Rectal smooth muscle tissue (tissue), 1 donor: ENCODE measurements around the gene XPR1.
"Not testable (repeated sequence)": the region's sequence is repeated elsewhere in the genome, so short reads cannot be mapped to it uniquely, and the experiment has no call there.

ENCODE experiments used
- H3K27ac ChIP-seq: one replicate; pipeline ENCODE4 v1.7.0; 2013; ENCODE audit warnings: low read depth, low read length, inconsistent platforms
- H3K27me3 ChIP-seq: one replicate; pipeline ENCODE4 v1.7.0; 2013; ENCODE audit warnings: low read length; ENCODE audit not compliant: control insufficient read depth, insufficient read depth
- H3K36me3 ChIP-seq: one replicate; pipeline ENCODE4 v1.7.0; 2013; ENCODE audit warnings: low read length; ENCODE audit not compliant: control insufficient read depth, insufficient read depth
- H3K4me1 ChIP-seq: one replicate; pipeline ENCODE4 v1.7.0; 2013; ENCODE audit warnings: low read length; ENCODE audit not compliant: control insufficient read depth, insufficient read depth
- H3K4me3 ChIP-seq: one replicate; pipeline ENCODE4 v1.7.0; 2013; ENCODE audit warnings: low read length
- H3K9ac ChIP-seq: one replicate; pipeline ENCODE4 v1.7.0; 2013; ENCODE audit warnings: low read length

Gene XPR1

GRCh38 chr1:180639871-180640270 lies 8.0 kb downstream of the XPR1 start:
- H3K4me1 ChIP-seq, result peaks cover 8% of the 10 kb centered on the region
- no peak overlapping the region for H3K9ac ChIP-seq
- H3K27ac ChIP-seq, result no peak overlapping the region
- H3K4me3 ChIP-seq, result no peak overlapping the region
- H3K27me3 ChIP-seq, result no peaks in the 10 kb centered on the region
- H3K36me3 ChIP-seq, result no peaks in the 10 kb centered on the region

GRCh38 chr1:180640531-180640949 lies 8.7 kb downstream of the XPR1 start:
- Histone ChIP-seq H3K27me3 (no peaks in the 10 kb centered on the region), H3K9ac (no peak overlapping the region), H3K36me3 (no peaks in the 10 kb centered on the region), H3K4me1 (peaks cover 8% of the 10 kb centered on the region), H3K27ac (no peak overlapping the region), H3K4me3 (no peak overlapping the region)

DNA sequence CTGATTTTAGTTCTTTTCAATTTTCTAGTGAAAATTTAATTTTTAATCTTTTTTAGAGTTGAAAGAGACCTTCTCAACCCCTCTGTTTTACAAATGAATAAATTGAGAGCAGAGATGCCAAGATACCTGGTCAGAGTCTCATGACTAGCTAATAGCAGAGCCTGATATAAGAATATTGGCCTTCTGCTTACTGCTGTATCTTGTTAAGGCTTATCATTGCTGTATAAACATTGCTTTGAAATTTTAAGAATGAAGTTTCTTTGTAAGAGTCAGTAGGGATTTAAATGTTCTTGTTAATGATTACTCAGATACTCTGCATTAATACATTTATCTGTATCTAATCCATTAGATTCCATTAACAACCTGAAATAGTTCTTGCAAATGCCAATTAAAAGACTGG lies 9.8 kb downstream of the XPR1 start:
- Histone ChIP-seq H3K4me3 (no peak overlapping the region), H3K36me3 (no peaks in the 10 kb centered on the region), H3K27me3 (no peaks in the 10 kb centered on the region), H3K4me1 (peaks cover 8% of the 10 kb centered on the region), H3K27ac (no peak overlapping the region), H3K9ac (no peak overlapping the region)

GRCh38 chr1:180642781-180643180 lies 11.0 kb downstream of the XPR1 start:
- peaks cover 8% of the 10 kb centered on the region for H3K4me1 ChIP-seq
- H3K4me3 ChIP-seq, result no peak overlapping the region
- no peak overlapping the region for H3K9ac ChIP-seq
- H3K36me3 ChIP-seq, result no peaks in the 10 kb centered on the region
- H3K27me3 ChIP-seq, result no peaks in the 10 kb centered on the region
- no peak overlapping the region for H3K27ac ChIP-seq

GRCh38 chr1:180643693-180644092 lies 11.9 kb downstream of the XPR1 start:
- H3K9ac ChIP-seq, result no peak overlapping the region
- H3K27ac ChIP-seq, result no peak overlapping the region
- no peaks in the 10 kb centered on the region for H3K36me3 ChIP-seq
- H3K4me3 ChIP-seq, result no peak overlapping the region
- H3K4me1 ChIP-seq, result peaks cover 8% of the 10 kb centered on the region
- H3K27me3 ChIP-seq, result no peaks in the 10 kb centered on the region

DNA sequence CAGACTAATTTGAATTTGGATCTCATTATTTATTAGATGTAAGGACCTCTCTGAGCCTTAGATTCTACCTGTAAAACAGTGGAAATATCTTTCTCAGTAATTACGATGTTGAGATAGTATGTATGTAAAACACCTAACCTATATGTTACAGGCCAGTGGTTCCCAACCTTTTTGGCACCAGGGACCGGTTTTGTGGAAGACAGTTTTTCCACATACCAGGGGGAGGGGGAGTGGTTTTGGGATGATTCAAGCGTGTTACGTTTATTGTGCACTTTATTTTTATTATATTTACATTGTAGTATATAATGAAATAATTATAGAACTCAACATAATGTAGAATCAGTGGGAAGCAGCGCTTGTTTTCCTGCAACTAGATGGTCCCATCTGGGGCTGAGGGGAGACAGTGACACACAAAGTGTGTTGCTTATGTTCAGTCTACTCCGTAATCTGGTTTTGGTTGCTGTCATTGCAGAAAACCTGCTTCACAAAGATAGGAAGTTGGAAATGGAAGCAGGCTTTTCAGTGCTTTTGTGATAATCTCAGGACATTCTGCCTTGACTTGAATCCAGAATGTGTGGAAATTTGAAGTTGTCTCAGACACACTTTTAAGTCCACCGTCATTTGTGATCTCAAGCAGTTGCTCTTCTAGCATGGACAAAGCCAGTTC lies 12.8 kb downstream of the XPR1 start:
- no peak overlapping the region for H3K9ac ChIP-seq
- peaks cover 8% of the 10 kb centered on the region for H3K4me1 ChIP-seq
- H3K4me3 ChIP-seq, result no peak overlapping the region
- no peaks in the 10 kb centered on the region for H3K36me3 ChIP-seq
- no peak overlapping the region for H3K27ac ChIP-seq
- H3K27me3 ChIP-seq, result no peaks in the 10 kb centered on the region

- H3K27me3 ChIP-seq, H3K9ac ChIP-seq, H3K36me3 ChIP-seq, H3K4me1 ChIP-seq, H3K4me3 ChIP-seq, H3K27ac ChIP-seq: not testable (repeated sequence)
Measured at GRCh38 chr1:180645261-180645660, 13.4 kb downstream of the XPR1 start.

DNA sequence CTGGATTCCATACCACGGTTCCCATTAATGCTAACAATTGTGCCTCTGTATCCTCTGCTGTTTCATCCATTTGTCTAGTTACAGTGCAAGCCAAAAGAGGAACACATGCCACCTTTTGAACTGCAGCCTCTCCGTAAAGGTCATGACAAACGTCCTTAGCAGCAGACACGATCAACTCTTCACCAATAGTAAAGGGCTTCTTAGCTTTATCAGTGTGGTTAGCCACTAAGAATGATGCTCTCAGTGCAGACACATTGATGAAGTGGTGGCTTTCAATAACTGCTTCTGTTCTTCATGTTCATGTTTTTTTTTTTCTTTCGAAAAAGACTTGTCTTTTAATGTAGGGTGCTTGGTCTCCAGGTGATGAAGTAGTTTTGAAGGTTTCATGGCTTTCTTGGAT lies 14.3 kb downstream of the XPR1 start:
- no peaks in the 10 kb centered on the region for H3K36me3 ChIP-seq
- no peak overlapping the region for H3K27ac ChIP-seq
- H3K4me1 ChIP-seq, result peaks cover 8% of the 10 kb centered on the region
- no peak overlapping the region for H3K4me3 ChIP-seq
- H3K27me3 ChIP-seq, result no peaks in the 10 kb centered on the region
- H3K9ac ChIP-seq, result no peak overlapping the region

DNA sequence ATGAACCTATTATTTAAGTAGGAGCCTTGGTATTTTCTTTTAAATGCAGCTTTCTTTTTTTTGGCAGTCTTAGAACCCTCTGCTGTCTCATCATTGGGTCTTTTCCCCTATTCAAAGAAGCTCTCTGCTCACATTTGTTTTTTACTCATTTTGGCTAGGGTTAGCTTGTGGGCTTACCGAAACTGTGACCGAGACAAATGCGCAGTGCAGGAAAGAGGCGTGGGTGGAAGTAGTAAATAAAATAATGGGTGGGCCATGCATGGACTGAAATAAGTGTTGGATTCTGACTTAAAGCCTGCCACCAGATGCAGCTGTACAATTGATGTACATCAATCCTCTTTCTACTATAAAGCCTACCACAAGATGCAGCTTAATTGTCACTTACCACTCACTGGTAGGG lies 14.7 kb downstream of the XPR1 start:
- Histone ChIP-seq H3K36me3 (no peaks in the 10 kb centered on the region), H3K27me3 (no peaks in the 10 kb centered on the region), H3K4me3 (no peak overlapping the region), H3K27ac (no peak overlapping the region), H3K9ac (no peak overlapping the region), H3K4me1 (peaks cover 8% of the 10 kb centered on the region)

DNA sequence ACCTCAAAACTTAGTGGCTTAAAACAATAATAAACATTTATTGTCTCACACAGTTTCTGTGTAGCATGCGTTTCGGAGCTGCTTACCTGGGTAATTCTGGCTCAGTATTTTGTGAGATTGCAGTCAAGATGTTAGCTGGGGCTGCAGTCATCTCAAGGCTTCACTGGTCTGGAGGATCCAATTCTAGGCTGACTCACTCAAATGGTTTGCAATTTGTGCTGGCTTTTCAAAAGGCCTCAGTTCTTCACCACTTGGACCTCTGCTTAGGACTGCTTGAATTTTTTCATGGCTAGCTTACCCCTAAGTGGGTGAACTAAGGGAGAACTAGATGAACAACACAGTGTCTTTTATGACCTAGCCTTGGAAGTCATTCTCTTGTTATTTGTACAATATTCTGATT lies 21.0 kb downstream of the XPR1 start:
- Histone ChIP-seq H3K27me3 (no peaks in the 10 kb centered on the region), H3K36me3 (no peaks in the 10 kb centered on the region), H3K9ac (no peak overlapping the region), H3K4me3 (no peak overlapping the region), H3K4me1 (no peaks in the 10 kb centered on the region), H3K27ac (no peak overlapping the region)

DNA sequence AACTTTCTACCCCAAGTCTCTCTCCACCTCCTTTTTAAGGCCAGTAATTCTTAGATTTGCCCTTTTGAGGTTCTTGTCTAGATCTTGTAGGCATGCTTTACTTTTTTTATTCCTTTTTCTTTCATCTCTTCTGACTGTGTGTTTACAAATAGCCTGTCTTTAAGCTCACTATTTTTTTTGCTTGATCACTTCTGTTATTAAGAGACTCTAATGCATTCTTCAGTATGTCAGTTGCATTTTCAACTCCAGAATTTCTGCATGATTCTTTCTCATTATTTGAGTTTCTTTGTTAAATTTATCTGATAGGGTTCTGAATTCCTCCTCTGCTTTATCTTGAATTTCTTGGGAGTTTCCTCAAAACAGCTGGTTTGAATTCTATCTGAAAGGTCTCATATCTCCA lies 30.9 kb downstream of the XPR1 start:
- Histone ChIP-seq H3K27me3 (no peaks in the 10 kb centered on the region), H3K4me1 (no peaks in the 10 kb centered on the region), H3K36me3 (no peaks in the 10 kb centered on the region)

GRCh38 chr1:180670681-180671080 lies 38.9 kb downstream of the XPR1 start:
- no peaks in the 10 kb centered on the region for H3K4me1 ChIP-seq
- H3K36me3 ChIP-seq, result no peaks in the 10 kb centered on the region
- no peak overlapping the region for H3K27ac ChIP-seq
- H3K9ac ChIP-seq, result no peak overlapping the region
- no peak overlapping the region for H3K4me3 ChIP-seq
- H3K27me3 ChIP-seq, result no peaks in the 10 kb centered on the region

More for the DNA sequence above, 30.9 kb downstream of the XPR1 start:
- Histone ChIP-seq H3K27ac (no peak overlapping the region), H3K9ac (no peak overlapping the region), H3K4me3 (no peak overlapping the region)

- Histone ChIP-seq H3K36me3 (no peaks in the 10 kb centered on the region), H3K4me1 (no peaks in the 10 kb centered on the region), H3K27me3 (no peaks in the 10 kb centered on the region), H3K9ac (no peak overlapping the region), H3K4me3 (no peak overlapping the region), H3K27ac (no peak overlapping the region)
Measured at GRCh38 chr1:180672105-180672504, 40.3 kb downstream of the XPR1 start.
